Measurements from ENCODE around the gene TTBK2. TPM values are rescaled to one million over a fixed set of nuclear protein-coding genes. Genes with fewer than 3 reads are reported as not detected.

The TTBK2 gene
- polyA plus RNA-seq, 1 donor from 2014 or later: 15.2 TPM

DNA sequence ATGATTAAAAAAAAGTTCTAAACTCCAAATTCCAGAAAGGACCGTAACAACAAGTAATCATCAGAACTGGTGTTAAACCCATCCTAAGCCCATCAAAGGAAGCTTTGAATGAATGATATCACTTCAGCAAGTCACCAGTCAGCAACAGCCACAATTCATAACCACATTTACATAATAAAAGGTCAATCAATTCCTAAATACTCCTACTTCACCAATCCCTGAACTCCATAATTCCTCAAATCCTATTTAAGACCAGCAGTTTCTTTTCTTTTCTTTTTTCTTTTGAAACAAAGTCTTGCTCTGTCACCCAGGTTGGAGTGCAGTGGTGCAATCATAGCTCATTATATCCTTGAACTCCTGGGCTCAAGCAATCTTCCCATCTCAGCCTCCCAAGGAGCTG is 40.5 kb downstream of the TTBK2 start:
- Histone ChIP-seq H3K9me2 (ENCODE audit: insufficient read depth, low read length) (no peaks in the 10 kb centered on the region), H3K4me3 (ENCODE audit: low read length) (no peak overlapping the region), H3K4me2 (ENCODE audit: low read length) (no peak overlapping the region), H3K79me2 (replicated peaks; ENCODE audit: insufficient read depth, low read length) (peaks cover 14% of the 10 kb centered on the region), H3K9ac (ENCODE audit: low read length) (no peak overlapping the region), H3K27ac (ENCODE audit: low read length) (no peak overlapping the region), H3K9me3 (ENCODE audit: low read length) (no peaks in the 10 kb centered on the region), H3K27me3 (ENCODE audit: insufficient read depth, low read depth, low read length) (no peaks in the 10 kb centered on the region), H2AFZ (ENCODE audit: low read depth, low read length) (no peak overlapping the region), H4K20me1 (ENCODE audit: insufficient read depth) (no peaks in the 10 kb centered on the region), H3F3A (ENCODE audit: insufficient read depth, low read length, poor library complexity, severe bottlenecking) (no peaks in the 10 kb centered on the region), H3K36me3 (ENCODE audit: insufficient read depth, low read length) (no peaks in the 10 kb centered on the region)
- no peak for TF ChIP-seq EZH2 (IDR thresholded peaks at IDR 0.05; ENCODE audit: borderline replicate concordance, insufficient read depth, low read length, poor library complexity, severe bottlenecking)
- TF ChIP-seq, protein P1, sequence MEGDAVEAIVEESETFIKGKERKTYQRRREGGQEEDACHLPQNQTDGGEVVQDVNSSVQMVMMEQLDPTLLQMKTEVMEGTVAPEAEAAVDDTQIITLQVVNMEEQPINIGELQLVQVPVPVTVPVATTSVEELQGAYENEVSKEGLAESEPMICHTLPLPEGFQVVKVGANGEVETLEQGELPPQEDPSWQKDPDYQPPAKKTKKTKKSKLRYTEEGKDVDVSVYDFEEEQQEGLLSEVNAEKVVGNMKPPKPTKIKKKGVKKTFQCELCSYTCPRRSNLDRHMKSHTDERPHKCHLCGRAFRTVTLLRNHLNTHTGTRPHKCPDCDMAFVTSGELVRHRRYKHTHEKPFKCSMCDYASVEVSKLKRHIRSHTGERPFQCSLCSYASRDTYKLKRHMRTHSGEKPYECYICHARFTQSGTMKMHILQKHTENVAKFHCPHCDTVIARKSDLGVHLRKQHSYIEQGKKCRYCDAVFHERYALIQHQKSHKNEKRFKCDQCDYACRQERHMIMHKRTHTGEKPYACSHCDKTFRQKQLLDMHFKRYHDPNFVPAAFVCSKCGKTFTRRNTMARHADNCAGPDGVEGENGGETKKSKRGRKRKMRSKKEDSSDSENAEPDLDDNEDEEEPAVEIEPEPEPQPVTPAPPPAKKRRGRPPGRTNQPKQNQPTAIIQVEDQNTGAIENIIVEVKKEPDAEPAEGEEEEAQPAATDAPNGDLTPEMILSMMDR (IDR thresholded peaks at IDR 0.05; ENCODE audit: poor library complexity, severe bottlenecking): no peak
- TF ChIP-seq POLR2AphosphoS5 (IDR thresholded peaks at IDR 0.05): no peak
- TF ChIP-seq MXI1 (conservative IDR thresholded peaks at IDR 0.05; ENCODE audit: poor library complexity, severe bottlenecking): no peak
- TF ChIP-seq, protein P2, sequence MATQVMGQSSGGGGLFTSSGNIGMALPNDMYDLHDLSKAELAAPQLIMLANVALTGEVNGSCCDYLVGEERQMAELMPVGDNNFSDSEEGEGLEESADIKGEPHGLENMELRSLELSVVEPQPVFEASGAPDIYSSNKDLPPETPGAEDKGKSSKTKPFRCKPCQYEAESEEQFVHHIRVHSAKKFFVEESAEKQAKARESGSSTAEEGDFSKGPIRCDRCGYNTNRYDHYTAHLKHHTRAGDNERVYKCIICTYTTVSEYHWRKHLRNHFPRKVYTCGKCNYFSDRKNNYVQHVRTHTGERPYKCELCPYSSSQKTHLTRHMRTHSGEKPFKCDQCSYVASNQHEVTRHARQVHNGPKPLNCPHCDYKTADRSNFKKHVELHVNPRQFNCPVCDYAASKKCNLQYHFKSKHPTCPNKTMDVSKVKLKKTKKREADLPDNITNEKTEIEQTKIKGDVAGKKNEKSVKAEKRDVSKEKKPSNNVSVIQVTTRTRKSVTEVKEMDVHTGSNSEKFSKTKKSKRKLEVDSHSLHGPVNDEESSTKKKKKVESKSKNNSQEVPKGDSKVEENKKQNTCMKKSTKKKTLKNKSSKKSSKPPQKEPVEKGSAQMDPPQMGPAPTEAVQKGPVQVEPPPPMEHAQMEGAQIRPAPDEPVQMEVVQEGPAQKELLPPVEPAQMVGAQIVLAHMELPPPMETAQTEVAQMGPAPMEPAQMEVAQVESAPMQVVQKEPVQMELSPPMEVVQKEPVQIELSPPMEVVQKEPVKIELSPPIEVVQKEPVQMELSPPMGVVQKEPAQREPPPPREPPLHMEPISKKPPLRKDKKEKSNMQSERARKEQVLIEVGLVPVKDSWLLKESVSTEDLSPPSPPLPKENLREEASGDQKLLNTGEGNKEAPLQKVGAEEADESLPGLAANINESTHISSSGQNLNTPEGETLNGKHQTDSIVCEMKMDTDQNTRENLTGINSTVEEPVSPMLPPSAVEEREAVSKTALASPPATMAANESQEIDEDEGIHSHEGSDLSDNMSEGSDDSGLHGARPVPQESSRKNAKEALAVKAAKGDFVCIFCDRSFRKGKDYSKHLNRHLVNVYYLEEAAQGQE (IDR thresholded peaks at IDR 0.05; ENCODE audit: borderline replicate concordance): no peak
- no peak for TF ChIP-seq SMC3 (conservative IDR thresholded peaks at IDR 0.05; ENCODE audit: poor library complexity)
- TF ChIP-seq EP300 (conservative IDR thresholded peaks at IDR 0.05; ENCODE audit: poor library complexity, severe bottlenecking): no peak
- TF ChIP-seq TAF1 (IDR thresholded peaks at IDR 0.05; ENCODE audit: low read depth): no peak
- TF ChIP-seq RAD21 (conservative IDR thresholded peaks at IDR 0.05): no peak

DNA sequence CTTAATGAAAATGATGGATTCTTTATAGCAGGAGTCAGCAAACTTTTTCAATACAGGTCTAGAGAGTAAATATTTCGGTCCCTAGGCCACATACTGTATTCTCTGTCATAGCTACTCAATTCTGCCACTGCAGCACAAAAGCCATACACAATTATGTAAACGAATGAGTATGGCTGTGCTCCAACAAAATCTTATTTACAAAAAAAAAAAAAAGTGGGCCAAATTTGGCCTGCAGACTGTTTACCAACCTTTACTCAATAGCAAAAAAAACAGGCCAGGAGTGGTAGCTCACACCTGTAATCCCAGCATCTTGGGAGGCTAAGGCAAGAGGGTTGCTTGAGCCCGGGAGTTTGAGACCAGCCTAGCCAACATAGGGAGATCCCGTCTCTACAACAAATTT is 41.1 kb downstream of the TTBK2 start:
- Histone ChIP-seq H3K9me3 (ENCODE audit: low read length) (no peaks in the 10 kb centered on the region), H4K20me1 (ENCODE audit: insufficient read depth) (no peaks in the 10 kb centered on the region), H3K27me3 (ENCODE audit: insufficient read depth, low read depth, low read length) (no peaks in the 10 kb centered on the region), H3K9me2 (ENCODE audit: insufficient read depth, low read length) (no peaks in the 10 kb centered on the region), H3K9ac (ENCODE audit: low read length) (no peak overlapping the region), H3K4me3 (ENCODE audit: low read length) (no peak overlapping the region), H2AFZ (ENCODE audit: low read depth, low read length) (no peak overlapping the region), H3K79me2 (replicated peaks; ENCODE audit: insufficient read depth, low read length) (peaks cover 14% of the 10 kb centered on the region), H3K27ac (ENCODE audit: low read length) (no peak overlapping the region), H3K36me3 (ENCODE audit: insufficient read depth, low read length) (no peaks in the 10 kb centered on the region), H3F3A (ENCODE audit: insufficient read depth, low read length, poor library complexity, severe bottlenecking) (no peaks in the 10 kb centered on the region), H3K4me2 (ENCODE audit: low read length) (no peak overlapping the region)
- no peak for TF ChIP-seq EP300 (conservative IDR thresholded peaks at IDR 0.05; ENCODE audit: poor library complexity, severe bottlenecking)
- TF ChIP-seq, protein P1 (IDR thresholded peaks at IDR 0.05; ENCODE audit: poor library complexity, severe bottlenecking): no peak
- TF ChIP-seq MXI1 (conservative IDR thresholded peaks at IDR 0.05; ENCODE audit: poor library complexity, severe bottlenecking): no peak
- no peak for TF ChIP-seq EZH2 (IDR thresholded peaks at IDR 0.05; ENCODE audit: borderline replicate concordance, insufficient read depth, low read length, poor library complexity, severe bottlenecking)
- no peak for TF ChIP-seq SMC3 (conservative IDR thresholded peaks at IDR 0.05; ENCODE audit: poor library complexity)
- TF ChIP-seq TAF1 (IDR thresholded peaks at IDR 0.05; ENCODE audit: low read depth): no peak
- TF ChIP-seq POLR2AphosphoS5 (IDR thresholded peaks at IDR 0.05): no peak
- TF ChIP-seq RAD21 (conservative IDR thresholded peaks at IDR 0.05): no peak
- TF ChIP-seq, protein P2 (IDR thresholded peaks at IDR 0.05; ENCODE audit: borderline replicate concordance): no peak
